GM12864 (cell line): ENCODE results near the gene FXYD1.

Source experiments
- DNase-seq: peaks from one replicate; pipeline ENCODE4 v3.0.0-alpha.2; 2011; ENCODE audit warnings: low read depth
- H3K4me3 ChIP-seq: 2 replicates; pipeline ENCODE4 v1.5.1; 2011; ENCODE audit warnings: mild to moderate bottlenecking, low read depth, low read length, control low read depth
- TF ChIP-seq, protein P1 (sequence below): IDR thresholded peaks from 2 replicates; pipeline ENCODE4 v1.5.1; 2011; ENCODE audit warnings: low read depth, mild to moderate bottlenecking, moderate library complexity, low read length, control low read depth, inconsistent platforms; ENCODE audit errors: missing control alignments

FXYD1 gene

GRCh38 chr19:35155981-35156672 is 17.5 kb downstream of the FXYD1 start:
- peak overlapping the region; percentile 85 for H3K4me3 ChIP-seq
- TF ChIP-seq, protein P1, sequence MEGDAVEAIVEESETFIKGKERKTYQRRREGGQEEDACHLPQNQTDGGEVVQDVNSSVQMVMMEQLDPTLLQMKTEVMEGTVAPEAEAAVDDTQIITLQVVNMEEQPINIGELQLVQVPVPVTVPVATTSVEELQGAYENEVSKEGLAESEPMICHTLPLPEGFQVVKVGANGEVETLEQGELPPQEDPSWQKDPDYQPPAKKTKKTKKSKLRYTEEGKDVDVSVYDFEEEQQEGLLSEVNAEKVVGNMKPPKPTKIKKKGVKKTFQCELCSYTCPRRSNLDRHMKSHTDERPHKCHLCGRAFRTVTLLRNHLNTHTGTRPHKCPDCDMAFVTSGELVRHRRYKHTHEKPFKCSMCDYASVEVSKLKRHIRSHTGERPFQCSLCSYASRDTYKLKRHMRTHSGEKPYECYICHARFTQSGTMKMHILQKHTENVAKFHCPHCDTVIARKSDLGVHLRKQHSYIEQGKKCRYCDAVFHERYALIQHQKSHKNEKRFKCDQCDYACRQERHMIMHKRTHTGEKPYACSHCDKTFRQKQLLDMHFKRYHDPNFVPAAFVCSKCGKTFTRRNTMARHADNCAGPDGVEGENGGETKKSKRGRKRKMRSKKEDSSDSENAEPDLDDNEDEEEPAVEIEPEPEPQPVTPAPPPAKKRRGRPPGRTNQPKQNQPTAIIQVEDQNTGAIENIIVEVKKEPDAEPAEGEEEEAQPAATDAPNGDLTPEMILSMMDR: no peak
- DNase-seq: no peak

DNA sequence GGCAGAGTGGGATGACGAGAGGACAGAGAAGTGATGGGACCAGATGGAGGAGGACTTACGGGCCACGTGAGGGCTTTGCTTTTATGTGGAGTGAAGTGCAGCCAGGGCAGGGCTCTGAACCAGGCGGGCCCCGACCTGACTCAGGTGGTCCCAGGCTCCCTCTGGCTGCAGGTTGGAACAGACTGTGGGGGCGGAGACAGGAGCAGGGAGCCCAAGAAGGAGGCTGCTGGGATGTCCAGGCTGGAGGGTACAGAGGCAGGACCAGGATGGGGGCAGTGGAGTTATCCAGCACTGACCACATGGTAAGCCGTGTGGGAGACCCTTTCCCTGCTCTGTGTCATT is 18.0 kb downstream of the FXYD1 start:
- TF ChIP-seq, protein P1: no peak
- DNase-seq: no peak
- no peak overlapping the region for H3K4me3 ChIP-seq

DNA sequence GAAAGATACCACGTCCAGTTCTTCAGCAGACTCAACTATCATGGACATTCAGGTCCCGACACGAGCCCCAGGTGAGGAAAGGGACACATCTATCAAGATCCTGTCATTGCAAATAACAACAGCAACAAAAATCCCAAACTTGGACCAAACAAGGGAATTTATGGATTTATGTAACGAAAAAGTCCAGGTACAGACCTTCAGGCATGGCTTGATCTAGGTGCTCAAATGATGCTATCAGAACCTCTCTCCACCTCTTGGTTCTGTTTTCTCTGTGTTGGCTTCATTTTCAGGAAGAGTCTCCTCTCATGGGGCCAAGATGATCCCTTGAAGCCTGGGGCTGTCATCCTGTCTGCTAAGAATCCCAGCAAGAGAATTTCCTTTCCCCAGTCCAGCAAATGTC is 18.8 kb downstream of the FXYD1 start:
- TF ChIP-seq, protein P1: no peak

GRCh38 chr19:35159606-35160005 is 21.0 kb downstream of the FXYD1 start:
- no peak for DNase-seq
- TF ChIP-seq, protein P1: no peak
- H3K4me3 ChIP-seq: no peak overlapping the region

More for the DNA sequence above, 18.8 kb downstream of the FXYD1 start:
- no peak overlapping the region for H3K4me3 ChIP-seq
- no peak for DNase-seq

- DNase-seq: no peak
- TF ChIP-seq, protein P1: no peak
- H3K4me3 ChIP-seq: no peak overlapping the region
Measured at GRCh38 chr19:35160629-35161433, 22.2 kb downstream of the FXYD1 start.

DNA sequence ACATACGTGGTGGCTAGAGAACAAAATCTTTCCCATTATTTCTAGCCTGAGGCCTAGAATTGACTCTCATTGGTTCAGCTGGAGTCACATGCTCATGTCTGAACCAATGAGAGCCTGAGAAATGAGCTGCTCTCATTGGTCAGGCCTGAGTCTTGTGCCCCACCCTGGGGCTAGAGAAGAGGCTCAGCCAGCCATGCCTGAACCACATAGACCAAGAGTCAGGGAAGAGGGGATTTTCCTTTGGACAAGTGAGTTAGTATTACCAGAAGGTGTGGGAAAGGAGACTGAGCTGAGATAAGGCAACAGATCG is 22.8 kb downstream of the FXYD1 start:
- DNase-seq: no peak
- TF ChIP-seq, protein P1: no peak

More for the DNA sequence above, 22.8 kb downstream of the FXYD1 start:
- no peak overlapping the region for H3K4me3 ChIP-seq
